Measurements from ENCODE around the gene SSR2.
"Not testable (repeated sequence)": the region's sequence is repeated elsewhere in the genome, so short reads cannot be mapped to it uniquely, and the experiment has no call there.

Gene SSR2

GRCh38 chr1:155990005-155990739 is 30.6 kb downstream of the SSR2 start:
- DNase-seq = no peak

- peak; percentile 53 for DNase-seq
Measured at GRCh38 chr1:155989242-155990004, 31.3 kb downstream of the SSR2 start.

- not testable (repeated sequence) for DNase-seq
Measured at GRCh38 chr1:155984903-155985645, 35.7 kb downstream of the SSR2 start.

- peak; percentile 84 for DNase-seq
Measured at GRCh38 chr1:155984341-155984740, 36.4 kb downstream of the SSR2 start.

- DNase-seq = peak; percentile 57
Measured at GRCh38 chr1:155983191-155984024, 37.3 kb downstream of the SSR2 start.

- no peak for DNase-seq
Measured at GRCh38 chr1:155982106-155982505, 38.6 kb downstream of the SSR2 start.

GRCh38 chr1:155981266-155982088 is 39.3 kb downstream of the SSR2 start:
- no peak for DNase-seq

GRCh38 chr1:155979597-155980343 is 41.0 kb downstream of the SSR2 start:
- DNase-seq = no peak

GRCh38 chr1:155978973-155979429 is 41.8 kb downstream of the SSR2 start:
- DNase-seq = no peak

- DNase-seq = peak; percentile 54
Measured at GRCh38 chr1:155978325-155978972, 42.3 kb downstream of the SSR2 start, which contains the start of gene ARHGEF2. TSS of gene ARHGEF2 (minus strand) at chr1:155978547. CDS start at chr1:155978427, 120 bp downstream.

GRCh38 chr1:155977690-155978324 is 42.9 kb downstream of the SSR2 start:
- peak; percentile 15 for DNase-seq

- no peak for DNase-seq
Measured at GRCh38 chr1:155976913-155977689, 43.6 kb downstream of the SSR2 start.

GRCh38 chr1:155976062-155976912 is 44.5 kb downstream of the SSR2 start:
- peak; percentile 50 for DNase-seq

GRCh38 chr1:155975375-155976061 is 45.2 kb downstream of the SSR2 start:
- no peak for DNase-seq

- peak; percentile 62 for DNase-seq
Measured at GRCh38 chr1:155974208-155975115, 46.3 kb downstream of the SSR2 start.

GRCh38 chr1:155973723-155974122 is 47.0 kb downstream of the SSR2 start:
- DNase-seq = no peak
